Neuronal stem cell (in vitro differentiated cells): Measurements from ENCODE around the gene ATP1A4.

Experiments used
- DNase-seq: peaks from one replicate; pipeline ENCODE4 v3.0.0-alpha.2; 2013; ENCODE audit warnings: low spot score
- H2AFZ ChIP-seq: one replicate; pipeline ENCODE4 v1.6.1; 2013; ENCODE audit warnings: mild to moderate bottlenecking, low read length, inconsistent platforms
- H2AK5ac ChIP-seq: 2 replicates; pipeline ENCODE4 v1.6.1; 2013; ENCODE audit warnings: low read depth, mild to moderate bottlenecking, inconsistent platforms, low read length, moderate library complexity, mixed read lengths
- H2BK120ac ChIP-seq: 2 replicates; pipeline ENCODE4 v1.6.1; 2013; ENCODE audit warnings: low read depth, mild to moderate bottlenecking, inconsistent platforms, low read length, moderate library complexity, mixed read lengths
- H2BK12ac ChIP-seq: one replicate; pipeline ENCODE4 v1.6.1; 2013; ENCODE audit warnings: low read length, inconsistent platforms
- H2BK15ac ChIP-seq: 2 replicates; pipeline ENCODE4 v1.6.1; 2013; ENCODE audit warnings: mild to moderate bottlenecking, low read length, inconsistent platforms, mixed read lengths
- H2BK5ac ChIP-seq: one replicate; pipeline ENCODE4 v1.6.1; 2013; ENCODE audit warnings: inconsistent platforms, mild to moderate bottlenecking, low read length, moderate library complexity
- H3K14ac ChIP-seq: one replicate; pipeline ENCODE4 v1.6.1; 2013; ENCODE audit warnings: low read length, inconsistent platforms
- H3K18ac ChIP-seq: 2 replicates; pipeline ENCODE4 v1.6.1; 2013; ENCODE audit warnings: low read length, inconsistent platforms
- H3K23ac ChIP-seq: 2 replicates; pipeline ENCODE4 v1.6.1; 2013; ENCODE audit warnings: low read depth, mild to moderate bottlenecking, mixed read lengths, low read length, inconsistent platforms; ENCODE audit not compliant: poor library complexity
- H3K27ac ChIP-seq: replicated peaks from 3 replicates; pipeline ENCODE4 v1.5.1; 2013; ENCODE audit warnings: low read length, inconsistent platforms
- H3K27me3 ChIP-seq, 3 experiments: 2 replicates each; pipeline ENCODE4 v1.6.1; 2013; ENCODE audit warnings: low read length in 3 of 3, mild to moderate bottlenecking in 2 of 3, inconsistent platforms in 1 of 3, low read depth in 1 of 3, mixed read lengths in 1 of 3, moderate library complexity in 1 of 3; ENCODE audit not compliant: control insufficient read depth in 3 of 3, insufficient read depth in 3 of 3
- H3K36me3 ChIP-seq, 2 donors: replicated peaks in 1 of 2; 2 replicates each; pipeline ENCODE4 v1.6.1; 2013; ENCODE audit warnings: low read length in 2 of 2; ENCODE audit not compliant: control insufficient read depth in 2 of 2, insufficient read depth in 2 of 2
- H3K4ac ChIP-seq: 2 replicates; pipeline ENCODE4 v1.6.1; 2013; ENCODE audit warnings: inconsistent platforms, mild to moderate bottlenecking, low read length, moderate library complexity
- H3K4me1 ChIP-seq, 2 donors: 1 replicate in 1 of 2; 2 replicates in 1 of 2; pipeline ENCODE4 v1.6.1; 2013; ENCODE audit warnings: low read length in 2 of 2, low read depth in 1 of 2; ENCODE audit not compliant: control insufficient read depth in 2 of 2, insufficient read depth in 1 of 2
- H3K4me2 ChIP-seq: one replicate; pipeline ENCODE4 v1.6.1; 2013; ENCODE audit warnings: mild to moderate bottlenecking, low read length, inconsistent platforms; ENCODE audit not compliant: insufficient read depth, poor library complexity, severe bottlenecking
- H3K4me3 ChIP-seq, 2 donors: 2 replicates each; pipeline ENCODE4 v1.5.1; 2013; ENCODE audit warnings: low read length in 2 of 2, mild to moderate bottlenecking in 2 of 2, inconsistent platforms in 1 of 2, moderate library complexity in 1 of 2
- H3K79me1 ChIP-seq: one replicate; pipeline ENCODE4 v1.6.1; 2013; ENCODE audit warnings: low read depth, mild to moderate bottlenecking, inconsistent platforms, low read length, moderate library complexity
- H3K9ac ChIP-seq: one replicate; pipeline ENCODE4 v1.6.1; 2013; ENCODE audit warnings: mild to moderate bottlenecking, low read depth, low read length, inconsistent platforms; ENCODE audit not compliant: poor library complexity
- H3K9me3 ChIP-seq, 2 donors: replicated peaks in 1 of 2; 2 replicates each; pipeline versions ENCODE3 to v1.6.1; 2013; ENCODE audit warnings: low read length in 2 of 2, mild to moderate bottlenecking in 2 of 2, inconsistent platforms in 1 of 2, low read depth in 1 of 2, mixed read lengths in 1 of 2, moderate library complexity in 1 of 2; ENCODE audit not compliant: control insufficient read depth in 2 of 2, insufficient read depth in 1 of 2
- H4K8ac ChIP-seq: one replicate; pipeline ENCODE4 v1.6.1; 2013; ENCODE audit warnings: low read depth, mild to moderate bottlenecking, inconsistent platforms, low read length, moderate library complexity
- H4K91ac ChIP-seq: one replicate; pipeline ENCODE4 v1.6.1; 2013; ENCODE audit warnings: low read length, low read depth, mild to moderate bottlenecking, inconsistent platforms; ENCODE audit not compliant: poor library complexity
- WGBS, 2 donors: extraction: QIAGEN DNeasy Blood & Tissue Kit; methylation state at CpG; one replicate each; pipeline ENCODE4 v1.1.7; 2013; ENCODE audit warnings: missing lambda C conversion rate in 2 of 2, mixed read lengths in 1 of 2; ENCODE audit not compliant: insufficient read length in 2 of 2, insufficient replicate concordance in 1 of 2; ENCODE audit errors: extremely low coverage in 2 of 2; 5-methylcytosine and 5-hydroxymethylcytosine counted together

Gene ATP1A4

DNA sequence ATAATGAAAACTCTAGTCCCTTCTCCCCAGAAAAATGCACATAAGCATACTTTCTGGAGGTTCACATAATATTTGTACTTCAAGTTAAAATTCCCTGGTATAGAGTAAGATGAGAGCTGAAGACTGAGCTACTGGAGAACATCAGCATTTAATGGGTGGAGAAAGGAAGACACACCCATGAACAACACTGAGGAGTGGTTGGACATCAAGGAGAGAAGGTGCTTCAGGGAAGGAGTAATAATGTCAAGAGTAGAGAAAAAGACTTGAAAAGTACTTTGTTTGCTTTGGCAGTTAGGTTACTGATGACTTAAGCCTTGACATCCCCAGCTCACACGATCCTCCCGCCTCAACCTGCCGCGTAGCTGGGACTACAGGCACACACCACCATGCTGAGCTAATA lies 75.6 kb downstream of the ATP1A4 start:
- H3K9me3 ChIP-seq = no peaks in the 10 kb centered on the region
- no peak overlapping the region for H3K27ac ChIP-seq
- H3K18ac ChIP-seq = no peak overlapping the region
- no peak overlapping the region for H2BK15ac ChIP-seq
- no peak for DNase-seq
- H4K8ac ChIP-seq = no peak overlapping the region
- peaks cover 35 to 99% of the 10 kb centered on the region in 2 donors for H3K36me3 ChIP-seq
- H2AK5ac ChIP-seq = no peak overlapping the region
- WGBS, 2 donors = no CpG with 5 or more reads among the region's 4 CpGs
- H3K9ac ChIP-seq = no peak overlapping the region
- no peak overlapping the region for H2BK12ac ChIP-seq
- no peaks in the 10 kb centered on the region for H3K4me1 ChIP-seq
- H4K91ac ChIP-seq = no peak overlapping the region
- no peak overlapping the region for H3K4me3 ChIP-seq
- no peaks in the 10 kb centered on the region for H3K27me3 ChIP-seq
- H2BK5ac ChIP-seq = no peak overlapping the region
- no peaks in the 10 kb centered on the region for H3K79me1 ChIP-seq
- no peak overlapping the region for H3K4ac ChIP-seq
- H2BK120ac ChIP-seq = no peak overlapping the region
- no peak overlapping the region for H2AFZ ChIP-seq
- H3K14ac ChIP-seq = no peak overlapping the region
- no peak overlapping the region for H3K4me2 ChIP-seq
- no peak overlapping the region for H3K23ac ChIP-seq

DNA sequence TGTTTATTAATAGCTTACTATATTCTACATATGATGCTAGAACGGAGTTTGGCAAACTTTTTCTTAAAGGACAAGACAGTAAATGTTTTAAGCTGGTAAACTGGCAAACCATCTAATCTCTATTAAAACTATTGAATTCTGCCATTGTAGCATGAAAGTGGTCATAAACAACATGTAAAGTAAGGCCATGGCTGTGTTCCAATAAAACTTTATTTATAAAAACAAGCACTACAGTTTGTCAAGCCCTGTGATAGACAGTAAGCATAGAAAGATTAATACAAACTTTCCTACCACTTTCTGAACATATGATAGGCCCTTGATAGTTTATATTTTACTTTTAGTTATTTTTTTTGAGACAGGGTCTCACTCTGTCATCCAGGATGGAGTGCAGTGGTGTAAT lies 76.2 kb downstream of the ATP1A4 start:
- WGBS, 2 donors = no CpG with 5 or more reads among the region's 1 CpG
- Histone ChIP-seq H3K36me3 (peaks cover 31 to 99% of the 10 kb centered on the region in 2 donors), H3K27me3 (no peaks in the 10 kb centered on the region)

GRCh38 chr1:160228431-160228830 lies 77.0 kb downstream of the ATP1A4 start:
- no peak overlapping the region for H3K4me3 ChIP-seq
- no peak overlapping the region for H3K9ac ChIP-seq
- H2AFZ ChIP-seq = no peak overlapping the region
- H2BK5ac ChIP-seq = no peak overlapping the region
- H3K79me1 ChIP-seq = no peaks in the 10 kb centered on the region
- H3K4me1 ChIP-seq = no peaks in the 10 kb centered on the region
- H3K36me3 ChIP-seq = peaks cover 25 to 99% of the 10 kb centered on the region in 2 donors
- H3K9me3 ChIP-seq = no peaks in the 10 kb centered on the region
- no peak overlapping the region for H4K91ac ChIP-seq
- no peak overlapping the region for H4K8ac ChIP-seq
- H2BK15ac ChIP-seq = no peak overlapping the region
- no peak overlapping the region for H2AK5ac ChIP-seq
- no peak overlapping the region for H3K27ac ChIP-seq
- no peak overlapping the region for H2BK12ac ChIP-seq
- H3K27me3 ChIP-seq = no peaks in the 10 kb centered on the region
- H3K4me2 ChIP-seq = no peak overlapping the region
- no peak for DNase-seq
- no peak overlapping the region for H3K14ac ChIP-seq
- no peak overlapping the region for H3K23ac ChIP-seq
- no peak overlapping the region for H2BK120ac ChIP-seq
- H3K18ac ChIP-seq = no peak overlapping the region
- H3K4ac ChIP-seq = no peak overlapping the region

More for the DNA sequence above, 76.2 kb downstream of the ATP1A4 start:
- Histone ChIP-seq H3K14ac (no peak overlapping the region), H2BK120ac (no peak overlapping the region), H2BK12ac (no peak overlapping the region), H3K27ac (no peak overlapping the region), H2AFZ (no peak overlapping the region), H3K4me1 (no peaks in the 10 kb centered on the region), H3K4me2 (no peak overlapping the region), H2AK5ac (no peak overlapping the region), H3K79me1 (no peaks in the 10 kb centered on the region), H4K91ac (no peak overlapping the region), H3K4ac (no peak overlapping the region), H3K9me3 (no peaks in the 10 kb centered on the region), H3K9ac (no peak overlapping the region), H4K8ac (no peak overlapping the region), H3K23ac (no peak overlapping the region), H2BK15ac (no peak overlapping the region), H2BK5ac (no peak overlapping the region), H3K4me3 (no peak overlapping the region), H3K18ac (no peak overlapping the region)
- DNase-seq = no peak

GRCh38 chr1:160232911-160233310 lies 81.5 kb downstream of the ATP1A4 start:
- H3K4me1 ChIP-seq = no peaks in the 10 kb centered on the region
- H2BK120ac ChIP-seq = no peak overlapping the region
- H2AFZ ChIP-seq = no peak overlapping the region
- no peak overlapping the region for H3K18ac ChIP-seq
- no peaks in the 10 kb centered on the region for H3K27me3 ChIP-seq
- H3K4ac ChIP-seq = no peak overlapping the region
- H3K36me3 ChIP-seq = peaks cover 10 to 99% of the 10 kb centered on the region in 2 donors
- H3K4me2 ChIP-seq = no peak overlapping the region
- no peak overlapping the region for H4K8ac ChIP-seq
- DNase-seq = no peak
- H3K9me3 ChIP-seq = no peaks in the 10 kb centered on the region
- H3K14ac ChIP-seq = no peak overlapping the region
- no peak overlapping the region for H3K9ac ChIP-seq
- H3K23ac ChIP-seq = no peak overlapping the region
- H2BK15ac ChIP-seq = no peak overlapping the region
- no peak overlapping the region for H2BK5ac ChIP-seq
- no peak overlapping the region for H3K27ac ChIP-seq
- H3K4me3 ChIP-seq = no peak overlapping the region
- no peak overlapping the region for H2BK12ac ChIP-seq
- no peak overlapping the region for H2AK5ac ChIP-seq
- H3K79me1 ChIP-seq = no peaks in the 10 kb centered on the region
- no peak overlapping the region for H4K91ac ChIP-seq
